Stomach (tissue), 4 donors: Measurements from ENCODE around the gene ERBB4.

Experiments
- EP300 ChIP-seq: sonication (generic); formaldehyde crosslinking; IDR thresholded peaks from one replicate; pipeline ENCODE4 v1.6.1; 2017; ENCODE audit warnings: antibody characterized with exemption
- POLR2A ChIP-seq, 4 donors: fragments of 450-650 bp; IDR thresholded peaks; one replicate each; pipeline ENCODE4 v1.6.1; 2016; ENCODE audit warnings: antibody characterized with exemption in 4 of 4, control low read depth in 2 of 4, mild to moderate bottlenecking in 1 of 4, moderate library complexity in 1 of 4
- POLR2AphosphoS5 ChIP-seq, 3 donors: sonication (generic); formaldehyde crosslinking; IDR thresholded peaks; one replicate each; pipeline ENCODE4 v1.6.1; 2016; ENCODE audit warnings: antibody characterized with exemption in 3 of 3
- TF ChIP-seq, protein P1 (sequence below), 7 experiments: fragments of 450-650 bp in 4 of 7; fragments of 200-600 bp in 3 of 7; sonication (generic) in 3 of 7; IDR thresholded peaks; one replicate each; pipeline ENCODE4 v1.5.1; 2016 to 2019; ENCODE audit warnings: antibody characterized with exemption in 7 of 7, control low read depth in 2 of 7, mild to moderate bottlenecking in 1 of 7

GRCh38 chr2:212494418-212495020 is 44.1 kb downstream of the ERBB4 start:
- TF ChIP-seq, protein P1, sequence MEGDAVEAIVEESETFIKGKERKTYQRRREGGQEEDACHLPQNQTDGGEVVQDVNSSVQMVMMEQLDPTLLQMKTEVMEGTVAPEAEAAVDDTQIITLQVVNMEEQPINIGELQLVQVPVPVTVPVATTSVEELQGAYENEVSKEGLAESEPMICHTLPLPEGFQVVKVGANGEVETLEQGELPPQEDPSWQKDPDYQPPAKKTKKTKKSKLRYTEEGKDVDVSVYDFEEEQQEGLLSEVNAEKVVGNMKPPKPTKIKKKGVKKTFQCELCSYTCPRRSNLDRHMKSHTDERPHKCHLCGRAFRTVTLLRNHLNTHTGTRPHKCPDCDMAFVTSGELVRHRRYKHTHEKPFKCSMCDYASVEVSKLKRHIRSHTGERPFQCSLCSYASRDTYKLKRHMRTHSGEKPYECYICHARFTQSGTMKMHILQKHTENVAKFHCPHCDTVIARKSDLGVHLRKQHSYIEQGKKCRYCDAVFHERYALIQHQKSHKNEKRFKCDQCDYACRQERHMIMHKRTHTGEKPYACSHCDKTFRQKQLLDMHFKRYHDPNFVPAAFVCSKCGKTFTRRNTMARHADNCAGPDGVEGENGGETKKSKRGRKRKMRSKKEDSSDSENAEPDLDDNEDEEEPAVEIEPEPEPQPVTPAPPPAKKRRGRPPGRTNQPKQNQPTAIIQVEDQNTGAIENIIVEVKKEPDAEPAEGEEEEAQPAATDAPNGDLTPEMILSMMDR (IDR thresholded peaks at IDR 0.05): no peak
- no peak for TF ChIP-seq POLR2A (IDR thresholded peaks at IDR 0.05)
- TF ChIP-seq EP300: no peak
- TF ChIP-seq POLR2AphosphoS5 (IDR thresholded peaks at IDR 0.05): no peak
